CD1c-positive myeloid dendritic cell (primary cell): ENCODE measurements around the gene BTNL9.
"Not testable (repeated sequence)": the region's sequence is repeated elsewhere in the genome, so short reads cannot be mapped to it uniquely, and the experiment has no call there.

Experiments used
- DNase-seq: peaks from one replicate; pipeline ENCODE4 v3.0.0-alpha.2; 2016; ENCODE audit errors: extremely low spot score

BTNL9 gene

GRCh38 chr5:181042722-181043121 lies 2.7 kb downstream of the BTNL9 start:
- no peak for DNase-seq

DNA sequence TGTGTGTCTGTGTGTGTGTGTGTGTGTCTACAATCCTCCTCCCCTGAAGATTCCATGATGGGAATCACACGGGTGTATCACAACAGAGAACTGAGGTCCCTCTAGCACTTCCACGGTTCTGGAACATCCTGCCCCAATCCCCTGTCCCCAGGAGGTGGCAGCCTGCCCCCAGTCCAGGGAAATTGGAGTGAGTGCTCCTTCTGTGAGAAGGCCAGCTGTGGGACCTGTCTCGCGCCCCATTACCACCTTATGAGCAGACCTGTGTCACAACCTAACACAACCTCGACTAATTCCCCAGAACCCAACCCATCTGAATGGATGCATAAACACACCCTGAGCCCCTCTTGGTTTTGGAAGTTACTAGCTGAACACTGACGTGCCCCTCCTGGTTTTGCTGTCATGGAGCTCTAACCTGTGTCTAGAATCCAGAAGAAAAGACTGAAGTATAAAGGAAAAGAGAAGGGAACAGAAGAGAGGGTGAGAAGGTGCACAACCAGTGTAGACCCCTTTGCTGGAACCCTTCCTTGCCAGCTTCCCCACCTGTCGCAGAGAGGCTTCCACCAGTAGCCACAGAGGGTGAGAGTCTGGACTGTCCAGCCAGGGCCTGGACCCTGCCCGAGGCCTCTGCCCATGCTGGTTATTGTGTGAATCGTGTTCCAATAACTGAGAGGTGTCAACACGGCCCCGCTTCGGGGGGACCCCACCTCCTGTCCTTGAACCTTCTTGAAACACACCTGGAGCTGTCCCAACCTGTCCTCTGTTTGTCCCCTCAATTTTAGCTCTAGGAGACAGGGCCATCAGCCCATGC lies 3.4 kb downstream of the BTNL9 start:
- DNase-seq = no peak

DNA sequence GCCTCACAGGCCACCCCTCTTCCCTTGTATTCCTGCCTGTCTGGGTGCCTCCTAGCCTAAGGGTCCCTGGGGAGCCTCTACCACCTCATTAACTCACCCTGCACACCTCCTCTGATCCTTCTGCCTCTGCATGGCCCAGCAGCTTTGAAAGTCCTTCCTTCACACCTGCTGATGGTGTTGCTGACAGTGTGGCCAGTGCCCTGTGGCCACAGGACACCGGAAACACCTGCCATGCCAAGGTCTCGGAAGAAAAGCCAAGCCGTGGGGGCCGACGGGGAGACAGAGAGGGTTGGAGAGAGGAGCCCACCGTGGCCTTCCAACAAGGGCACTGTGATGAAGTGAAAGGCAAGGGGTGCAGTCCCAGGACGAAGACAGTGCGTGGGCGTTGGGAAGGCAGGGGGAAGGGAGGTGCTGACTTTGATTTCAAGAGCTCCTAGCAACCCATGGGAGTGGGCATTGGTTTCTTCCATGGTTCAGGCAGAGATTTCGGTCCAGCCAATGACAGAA lies 4.1 kb downstream of the BTNL9 start:
- DNase-seq = no peak

DNA sequence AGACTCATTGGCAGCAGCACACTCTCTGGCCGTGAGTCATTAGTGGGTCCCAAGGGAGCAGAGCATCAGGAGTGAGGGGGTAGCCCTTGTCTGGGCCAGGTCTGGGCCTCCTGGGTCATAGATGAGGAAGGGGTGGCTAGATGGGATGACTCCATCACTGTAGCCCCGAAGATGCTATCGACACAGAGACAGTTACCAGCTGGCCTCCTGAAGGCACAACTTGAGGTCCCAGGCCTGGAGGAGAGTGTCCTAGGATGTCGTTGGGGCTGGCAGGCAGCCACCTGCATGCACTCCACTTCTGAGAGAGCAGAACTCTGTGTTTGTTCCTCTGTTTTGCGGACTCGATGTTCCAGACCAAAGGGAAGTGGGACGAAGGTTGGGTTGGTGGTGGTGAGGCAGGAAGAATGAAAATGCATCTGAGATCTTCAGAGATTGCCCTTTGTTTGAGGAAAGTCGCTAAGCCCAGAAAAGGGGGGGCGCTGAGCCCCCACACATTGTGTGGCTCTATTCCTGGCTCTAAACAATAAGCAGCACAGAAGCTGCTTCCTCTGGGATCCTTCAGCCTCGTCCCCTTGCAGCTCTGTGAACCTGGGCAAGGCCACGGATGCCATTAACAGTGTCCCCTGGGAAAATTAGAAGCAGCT lies 4.7 kb downstream of the BTNL9 start:
- no peak for DNase-seq

GRCh38 chr5:181045316-181045715 lies 5.2 kb downstream of the BTNL9 start:
- DNase-seq = no peak

- DNase-seq = not testable (repeated sequence)
Measured at GRCh38 chr5:181045857-181046256, 5.8 kb downstream of the BTNL9 start.

- DNase-seq = no peak
Measured at GRCh38 chr5:181047288-181047687, 7.2 kb downstream of the BTNL9 start.

- DNase-seq = no peak
Measured at GRCh38 chr5:181047921-181048320, 7.9 kb downstream of the BTNL9 start.

DNA sequence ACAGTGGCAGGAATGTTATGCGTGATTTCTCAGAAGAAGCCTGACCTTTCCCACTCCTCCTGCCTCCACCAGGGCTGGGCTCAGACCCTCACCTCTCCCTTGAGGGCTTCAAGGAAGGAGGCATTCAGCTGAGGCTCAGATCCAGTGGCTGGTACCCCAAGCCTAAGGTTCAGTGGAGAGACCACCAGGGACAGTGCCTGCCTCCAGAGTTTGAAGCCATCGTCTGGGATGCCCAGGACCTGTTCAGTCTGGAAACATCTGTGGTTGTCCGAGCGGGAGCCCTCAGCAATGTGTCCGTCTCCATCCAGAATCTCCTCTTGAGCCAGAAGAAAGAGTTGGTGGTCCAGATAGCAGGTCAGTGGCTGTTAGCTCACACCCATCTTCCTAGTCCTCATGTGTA lies 9.9 kb downstream of the BTNL9 start:
- no peak for DNase-seq

DNA sequence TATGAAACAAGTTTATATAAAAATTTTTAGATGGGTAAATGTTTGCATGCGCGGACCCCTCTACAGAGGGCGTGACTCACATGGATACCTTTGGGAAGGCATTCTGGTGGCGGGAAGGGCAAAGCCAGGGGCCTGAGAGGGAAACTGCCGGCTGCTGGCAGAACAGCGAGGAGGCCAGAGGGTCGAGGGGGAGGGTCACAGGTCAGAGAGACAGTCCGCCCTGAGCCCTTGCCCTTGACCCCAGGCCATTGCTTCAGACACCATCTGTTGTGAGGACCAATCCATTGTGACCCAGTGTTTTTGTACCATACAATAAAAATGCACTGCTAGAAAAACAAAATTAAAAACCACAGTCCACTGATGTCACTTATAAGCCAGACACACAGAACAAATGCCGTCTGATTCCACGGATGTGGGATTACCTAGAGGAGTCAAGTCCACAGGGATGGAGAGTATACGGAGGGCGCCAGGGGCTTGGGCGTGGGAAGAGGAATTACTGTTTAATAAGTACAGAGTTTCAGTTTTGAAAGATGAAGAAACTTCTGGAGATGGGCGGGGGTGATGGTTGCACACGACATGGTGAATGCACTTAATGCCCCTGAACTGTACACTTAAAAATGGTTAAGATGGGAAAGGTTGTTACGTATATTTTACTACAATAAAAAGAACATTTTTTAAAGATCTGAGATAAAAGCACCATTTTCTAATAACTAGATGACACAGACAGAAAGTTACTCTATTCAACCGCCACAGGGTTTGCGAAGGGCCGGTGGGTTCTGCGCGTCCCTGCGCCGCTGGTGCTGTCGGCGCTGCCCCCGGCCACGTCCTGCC lies 12.0 kb downstream of the BTNL9 start:
- no peak for DNase-seq

GRCh38 chr5:181052672-181053487 lies 12.8 kb downstream of the BTNL9 start:
- peak; percentile 31 for DNase-seq

- no peak for DNase-seq
Measured at GRCh38 chr5:181053488-181054121, 13.5 kb downstream of the BTNL9 start.

- no peak for DNase-seq
Measured at GRCh38 chr5:181054138-181054537, 14.1 kb downstream of the BTNL9 start.

DNA sequence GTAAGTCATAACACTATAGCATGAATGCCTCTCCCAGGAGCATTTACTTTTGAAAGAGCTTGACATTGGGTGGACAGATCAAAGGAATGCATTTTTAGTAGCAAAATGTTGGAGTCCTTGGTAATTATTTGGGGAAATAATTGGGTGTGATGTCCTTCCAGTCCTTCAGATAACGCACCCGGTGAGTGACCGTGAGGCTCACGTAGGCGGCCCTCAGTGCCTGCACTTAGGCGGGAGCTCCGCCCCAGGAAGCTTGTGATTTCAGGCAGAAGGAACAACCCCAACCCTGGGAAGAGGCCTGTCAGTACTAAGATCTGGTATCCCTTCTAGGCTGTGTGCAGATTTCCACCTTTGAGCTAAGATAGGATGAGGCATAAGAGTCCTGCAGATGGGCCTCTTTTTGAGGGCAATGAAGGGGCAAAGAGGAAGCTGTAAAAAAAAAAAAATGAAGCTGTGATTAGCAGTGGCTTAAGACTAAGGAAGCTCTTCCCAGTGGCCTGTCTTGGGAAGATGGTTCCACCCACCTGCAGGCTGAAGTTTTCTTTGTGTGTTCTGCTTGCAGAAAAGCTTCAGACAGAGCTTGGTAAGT lies 14.9 kb downstream of the BTNL9 start:
- DNase-seq = no peak

DNA sequence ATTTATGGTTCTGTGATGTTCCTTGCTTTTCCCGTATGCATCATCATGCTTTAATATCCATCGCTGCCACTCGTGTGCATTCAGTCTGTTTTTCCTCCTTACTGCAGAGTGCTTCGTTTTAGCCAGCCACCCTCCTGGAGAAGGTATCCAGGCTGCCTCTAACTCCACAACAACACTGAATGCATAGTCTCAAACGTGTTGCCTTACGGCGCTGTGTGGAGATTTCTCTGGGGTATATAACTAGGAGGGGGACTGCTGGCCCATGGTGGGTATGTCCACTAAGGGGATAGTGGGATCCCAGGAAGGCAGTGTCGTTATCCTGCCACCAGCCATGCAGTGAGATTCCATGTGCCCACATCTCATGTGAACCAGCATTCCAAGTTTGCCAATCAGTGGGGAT lies 16.4 kb downstream of the BTNL9 start:
- no peak for DNase-seq

DNA sequence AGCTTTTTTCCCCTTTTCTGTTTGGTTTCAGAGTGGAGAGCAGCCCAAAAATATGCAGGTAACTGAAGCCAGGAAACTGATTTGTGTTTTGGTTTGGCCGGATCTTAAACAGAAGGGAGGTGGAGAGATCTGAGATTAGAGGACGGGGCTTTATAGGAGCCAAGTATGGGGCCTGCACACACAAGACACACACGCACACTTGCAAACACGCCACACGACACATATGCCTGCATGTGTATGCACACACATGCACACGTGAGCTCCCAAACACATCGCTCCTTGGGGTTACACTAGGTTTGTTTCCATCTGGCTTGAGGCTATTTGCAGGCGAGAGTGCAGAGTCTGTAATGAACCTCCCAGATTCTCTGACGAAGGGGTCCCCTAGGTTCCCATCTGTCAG lies 18.3 kb downstream of the BTNL9 start:
- no peak for DNase-seq

DNA sequence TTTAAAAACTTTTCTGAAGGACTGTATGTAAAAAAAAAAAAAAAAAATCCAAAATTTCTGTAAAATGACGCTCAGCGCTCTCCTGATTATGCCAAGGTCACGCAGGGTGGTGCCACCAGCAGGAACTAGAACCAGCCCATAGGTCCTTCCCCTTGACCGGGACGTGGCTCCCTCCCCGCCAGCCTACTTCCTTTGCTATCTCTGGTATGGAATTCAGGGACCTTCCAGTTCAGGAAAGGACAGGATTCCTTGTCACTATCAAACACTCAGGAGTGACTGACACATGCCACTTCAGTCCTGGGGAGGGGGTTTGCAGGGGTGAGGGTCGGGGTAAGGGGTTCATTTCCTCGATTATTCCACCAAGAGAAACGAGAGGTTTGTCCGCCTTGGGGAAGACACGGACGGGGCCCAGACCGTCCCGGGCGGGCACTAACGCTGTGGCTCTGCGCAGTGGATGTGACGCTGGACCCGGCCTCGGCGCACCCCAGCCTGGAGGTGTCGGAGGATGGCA lies 18.8 kb downstream of the BTNL9 start:
- DNase-seq = no peak

DNA sequence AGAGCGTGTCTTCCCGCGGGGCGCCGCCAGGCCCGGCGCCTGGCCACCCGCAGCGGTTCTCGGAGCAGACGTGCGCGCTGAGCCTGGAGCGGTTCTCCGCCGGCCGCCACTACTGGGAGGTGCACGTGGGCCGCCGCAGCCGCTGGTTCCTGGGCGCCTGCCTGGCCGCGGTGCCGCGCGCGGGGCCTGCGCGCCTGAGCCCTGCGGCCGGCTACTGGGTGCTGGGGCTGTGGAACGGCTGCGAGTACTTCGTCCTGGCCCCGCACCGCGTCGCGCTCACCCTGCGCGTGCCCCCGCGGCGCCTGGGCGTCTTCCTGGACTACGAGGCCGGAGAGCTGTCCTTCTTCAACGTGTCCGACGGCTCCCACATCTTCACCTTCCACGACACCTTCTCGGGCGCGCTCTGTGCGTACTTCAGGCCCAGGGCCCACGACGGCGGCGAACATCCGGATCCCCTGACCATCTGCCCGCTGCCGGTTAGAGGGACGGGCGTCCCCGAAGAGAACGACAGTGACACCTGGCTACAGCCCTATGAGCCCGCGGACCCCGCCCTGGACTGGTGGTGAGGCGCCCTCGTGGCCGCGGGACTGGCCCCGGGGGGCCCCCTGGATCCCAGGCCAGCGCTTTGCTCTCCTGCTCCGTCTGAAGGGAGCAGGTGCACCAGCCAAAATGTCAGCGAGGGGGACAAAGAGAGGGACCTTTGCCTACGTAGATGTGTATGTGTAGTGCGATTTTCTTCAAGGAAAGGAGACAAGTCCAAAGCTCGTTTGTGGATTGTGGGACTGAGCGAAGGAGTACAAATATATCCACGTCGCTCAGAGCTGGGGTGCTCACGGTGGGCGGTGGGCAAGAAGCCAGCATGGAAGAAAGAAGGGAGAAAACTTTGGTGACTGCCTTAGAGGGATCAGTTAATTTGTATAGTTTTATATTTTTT lies 19.5 kb downstream of the BTNL9 start:
- DNase-seq = no peak

DNA sequence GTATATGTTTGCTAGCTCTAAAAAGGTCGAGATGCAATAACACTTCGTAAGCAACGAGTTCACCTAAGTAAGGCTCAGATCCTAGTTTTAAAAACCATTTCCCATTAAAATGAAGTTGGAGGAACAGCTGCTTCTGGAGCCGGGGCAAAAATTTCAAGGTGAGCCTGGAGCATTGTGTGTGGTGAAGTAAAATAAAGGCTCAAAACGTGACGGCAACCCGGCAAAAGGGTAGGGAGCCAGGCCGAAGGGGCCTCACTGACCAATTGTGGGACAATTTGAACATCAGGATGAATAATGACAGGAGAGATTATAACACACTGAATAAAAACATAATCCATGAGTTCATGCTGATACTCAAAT lies 20.1 kb downstream of the BTNL9 start:
- DNase-seq = no peak
